Body of pancreas (tissue), 4 donors: ENCODE results near the gene GATAD2A. TPM values are rescaled to one million over a fixed set of nuclear protein-coding genes. Genes with fewer than 3 reads are reported as not detected.

ENCODE experiments used
- ATAC-seq: fragments of 150-250 bp; one replicate; pipeline ENCODE4 v1.9.1; 2016
- DNase-seq, 4 donors: peaks; one replicate each; pipeline ENCODE4 v3.0.0-alpha.2; 2019
- H3K27ac ChIP-seq, 4 donors: fragments of 200-600 bp; sonication (generic); 1 replicate in 3 of 4; 2 replicates in 1 of 4; pipeline versions ENCODE4 v1.5.1 to v1.6.1; 2016 to 2019; ENCODE audit warnings: mild to moderate bottlenecking in 1 of 4, mixed read lengths in 1 of 4, moderate library complexity in 1 of 4
- H3K27me3 ChIP-seq, 2 donors: fragments of 200-600 bp; sonication (generic); one replicate each; pipeline ENCODE4 v1.6.0; 2016; ENCODE audit warnings: mild to moderate bottlenecking in 1 of 2
- H3K36me3 ChIP-seq, 2 donors: fragments of 200-600 bp; sonication (generic); replicated peaks in 1 of 2; 2 replicates each; pipeline ENCODE4 v1.5.1; 2016; ENCODE audit warnings: low read depth in 2 of 2; ENCODE audit not compliant: insufficient read depth in 1 of 2
- H3K4me1 ChIP-seq: fragments of 200-600 bp; sonication (generic); one replicate; pipeline ENCODE4 v1.6.0; 2016
- H3K4me3 ChIP-seq, 2 donors: fragments of 200-600 bp; sonication (generic); 1 replicate in 1 of 2; 2 replicates in 1 of 2; pipeline ENCODE4 v1.5.1; 2016 to 2019
- H3K9me3 ChIP-seq, 3 donors: fragments of 200-600 bp; sonication (generic); 1 replicate in 2 of 3; 2 replicates in 1 of 3; pipeline ENCODE4 v1.5.1; 2016
- CTCF ChIP-seq, 7 experiments: fragments of 450-650 bp in 4 of 7; fragments of 200-600 bp in 3 of 7; sonication (generic) in 3 of 7; IDR thresholded peaks; one replicate each; pipeline ENCODE4 v1.5.1; 2016 to 2019; ENCODE audit warnings: antibody characterized with exemption in 7 of 7
- POLR2A ChIP-seq, 3 donors: fragments of 450-650 bp; IDR thresholded peaks; one replicate each; pipeline ENCODE4 v1.6.1; 2016; ENCODE audit warnings: antibody characterized with exemption in 3 of 3, mild to moderate bottlenecking in 2 of 3
- WGBS, 2 donors: methylation state at CpG; one replicate each; pipeline ENCODE4 v1.1.5; 2017; 5-methylcytosine and 5-hydroxymethylcytosine counted together
- intact Hi-C: fragments of 100-400 bp; cut with DNase I; formaldehyde crosslinking; loops from one replicate; pipeline ENCODE4 v1.15.1; 2023
- total RNA-seq, 2 donors: library from RNA; depleted of rRNA; stranded (reverse); fragments of >200 nt; gene quantifications; one replicate each; pipeline ENCODE4 v1.1.0, GENCODE V29; 2016

Gene GATAD2A
- total RNA-seq, 2 donors from 2014 or later, result 30.0 to 35.8 TPM

GRCh38 chr19:19447536-19448237 is 42.2 kb downstream of the GATAD2A start:
- peak overlapping the region; percentile 2 to 62 (median 51) for H3K27ac ChIP-seq
- no peaks in the 10 kb centered on the region for H3K9me3 ChIP-seq
- TF ChIP-seq POLR2A (IDR thresholded peaks at IDR 0.05), result no peak
- no peak for TF ChIP-seq CTCF (IDR thresholded peaks at IDR 0.05)
- ATAC-seq (peak; percentile 56), DNase-seq (peak in 1 of 4 donors; percentile 19)
- no peaks in the 10 kb centered on the region for H3K36me3 ChIP-seq
- H3K4me1 ChIP-seq, result peaks cover 41% of the 10 kb centered on the region
- H3K27me3 ChIP-seq, result no peaks in the 10 kb centered on the region
- no peak overlapping the region for H3K4me3 ChIP-seq
- WGBS, 2 donors, result 62 to 71% methylated on average over 6 to 15 of the region's 15 CpGs
- intact Hi-C loops, result no loop called here

GRCh38 chr19:19448238-19448544 is 42.7 kb downstream of the GATAD2A start:
- TF ChIP-seq CTCF (IDR thresholded peaks at IDR 0.05) (no peak), POLR2A (IDR thresholded peaks at IDR 0.05) (peak in 1 of 3 donors; percentile 17)

GRCh38 chr19:19451429-19452242 is 46.2 kb downstream of the GATAD2A start:
- H3K27me3 ChIP-seq, result no peaks in the 10 kb centered on the region
- H3K36me3 ChIP-seq, result no peaks in the 10 kb centered on the region
- H3K4me3 ChIP-seq, result no peak overlapping the region
- H3K27ac ChIP-seq, result no peak overlapping the region
- intact Hi-C loops, result no loop called here
- H3K4me1 ChIP-seq, result peaks cover 24% of the 10 kb centered on the region
- DNase-seq (no peak), ATAC-seq (no peak)
- TF ChIP-seq CTCF (IDR thresholded peaks at IDR 0.05), result no peak
- TF ChIP-seq POLR2A (IDR thresholded peaks at IDR 0.05), result no peak
- 66 to 77% methylated on average over 12 to 13 of the region's 13 CpGs for WGBS, 2 donors
- no peaks in the 10 kb centered on the region for H3K9me3 ChIP-seq

More at GRCh38 chr19:19448238-19448544, 42.7 kb downstream of the GATAD2A start:
- Histone ChIP-seq H3K27ac (peak overlapping the region; percentile 2 to 62 (median 51)), H3K27me3 (no peaks in the 10 kb centered on the region), H3K36me3 (no peaks in the 10 kb centered on the region), H3K9me3 (no peaks in the 10 kb centered on the region), H3K4me3 (no peak overlapping the region), H3K4me1 (peaks cover 41% of the 10 kb centered on the region)
- WGBS, 2 donors, result 69 to 92% methylated on average over 1 to 8 of the region's 8 CpGs
- ATAC-seq, result peak; percentile 78
- peak; percentile 57 to 82 (median 73) for DNase-seq
- intact Hi-C loops, result no loop called here

- ATAC-seq, result no peak
- intact Hi-C loops, result no loop called here
- no peaks in the 10 kb centered on the region for H3K36me3 ChIP-seq
- no peak overlapping the region for H3K27ac ChIP-seq
- WGBS, 2 donors, result 78 to 83% methylated on average over 8 to 11 of the region's 11 CpGs
- no peak overlapping the region for H3K4me3 ChIP-seq
- H3K4me1 ChIP-seq, result peaks cover 15% of the 10 kb centered on the region
- DNase-seq, result no peak
- no peaks in the 10 kb centered on the region for H3K27me3 ChIP-seq
- no peaks in the 10 kb centered on the region for H3K9me3 ChIP-seq
- TF ChIP-seq POLR2A (IDR thresholded peaks at IDR 0.05) (no peak), CTCF (IDR thresholded peaks at IDR 0.05) (no peak)
Measured at GRCh38 chr19:19452243-19453124, 47.0 kb downstream of the GATAD2A start.
